Measurements from ENCODE around the gene ZNF490. TPM values are rescaled to one million over a fixed set of nuclear protein-coding genes. Genes with fewer than 3 reads are reported as not detected.
A peak's percentile ranks its signal among the peaks of the same experiment; 100 is the strongest.

Gene ZNF490
- total RNA-seq, 1 donor from 2014 or later: 9.2 TPM

- H3K27ac Mint-ChIP-seq (ENCODE audit: unreplicated experiment): no peak overlapping the region
- H3K27me3 Mint-ChIP-seq (ENCODE audit: unreplicated experiment): no peaks in the 10 kb centered on the region
- H3K4me1 Mint-ChIP-seq (ENCODE audit: unreplicated experiment): peaks cover 12% of the 10 kb centered on the region
- no peaks in the 10 kb centered on the region for H3K9me3 Mint-ChIP-seq (ENCODE audit: unreplicated experiment)
- TF ChIP-seq, protein P1, sequence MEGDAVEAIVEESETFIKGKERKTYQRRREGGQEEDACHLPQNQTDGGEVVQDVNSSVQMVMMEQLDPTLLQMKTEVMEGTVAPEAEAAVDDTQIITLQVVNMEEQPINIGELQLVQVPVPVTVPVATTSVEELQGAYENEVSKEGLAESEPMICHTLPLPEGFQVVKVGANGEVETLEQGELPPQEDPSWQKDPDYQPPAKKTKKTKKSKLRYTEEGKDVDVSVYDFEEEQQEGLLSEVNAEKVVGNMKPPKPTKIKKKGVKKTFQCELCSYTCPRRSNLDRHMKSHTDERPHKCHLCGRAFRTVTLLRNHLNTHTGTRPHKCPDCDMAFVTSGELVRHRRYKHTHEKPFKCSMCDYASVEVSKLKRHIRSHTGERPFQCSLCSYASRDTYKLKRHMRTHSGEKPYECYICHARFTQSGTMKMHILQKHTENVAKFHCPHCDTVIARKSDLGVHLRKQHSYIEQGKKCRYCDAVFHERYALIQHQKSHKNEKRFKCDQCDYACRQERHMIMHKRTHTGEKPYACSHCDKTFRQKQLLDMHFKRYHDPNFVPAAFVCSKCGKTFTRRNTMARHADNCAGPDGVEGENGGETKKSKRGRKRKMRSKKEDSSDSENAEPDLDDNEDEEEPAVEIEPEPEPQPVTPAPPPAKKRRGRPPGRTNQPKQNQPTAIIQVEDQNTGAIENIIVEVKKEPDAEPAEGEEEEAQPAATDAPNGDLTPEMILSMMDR (IDR thresholded peaks at IDR 0.05): no peak
- H3K4me3 Mint-ChIP-seq (ENCODE audit: unreplicated experiment): no peak overlapping the region
- no peak for DNase-seq (ENCODE audit: extremely low spot score, unreplicated experiment)
- no peaks in the 10 kb centered on the region for H3K36me3 Mint-ChIP-seq (ENCODE audit: unreplicated experiment)
Observed at GRCh38 chr19:12555456-12555930, 55.1 kb downstream of the ZNF490 start.

DNA sequence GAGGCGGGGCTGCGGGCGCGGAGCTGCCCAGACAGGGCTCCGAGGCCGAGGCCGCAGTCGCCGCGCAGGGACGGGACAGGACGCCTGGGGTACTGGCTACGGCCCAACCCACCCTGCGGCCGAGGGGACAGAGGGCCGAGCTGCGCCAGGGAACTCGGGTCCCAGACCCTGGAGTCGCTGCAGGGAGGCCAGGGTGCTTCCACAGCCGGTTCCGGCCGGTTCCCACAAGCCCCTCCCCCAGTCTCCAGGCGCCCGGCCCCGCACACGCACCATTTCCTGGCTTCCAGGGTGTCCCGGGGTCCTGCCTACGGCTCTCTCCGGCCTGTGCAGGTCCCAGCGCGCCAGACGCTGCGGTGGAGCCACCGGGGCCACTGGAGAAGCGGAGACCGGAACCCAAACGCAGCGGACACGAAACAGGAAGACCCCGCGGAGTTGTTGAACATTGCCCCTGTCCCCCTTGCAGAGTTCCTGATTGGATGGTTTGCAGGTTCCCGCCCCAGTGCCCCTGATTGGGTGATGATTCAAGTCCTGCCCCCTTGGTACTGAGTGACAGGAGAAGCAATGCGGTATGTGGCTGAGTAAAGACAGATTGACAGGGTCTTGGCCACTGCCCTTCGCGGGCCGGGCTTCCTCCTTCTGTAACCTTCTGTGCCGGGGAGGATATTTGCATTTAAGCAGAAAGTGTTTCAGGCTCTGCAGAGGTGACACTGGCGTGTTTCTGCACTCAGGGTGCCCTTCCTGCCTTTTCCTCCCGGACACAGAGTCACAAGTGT, 59.4 kb downstream of the ZNF490 start, which contains the start of gene ZNF564:
Gene ZNF564 (minus strand): TSS at position 423 of the 773 bp plus-strand sequence. CDS start 150 bp downstream, at position 273.
- H3K4me1 Mint-ChIP-seq (ENCODE audit: unreplicated experiment): peaks cover 24% of the 10 kb centered on the region
- H3K36me3 Mint-ChIP-seq (ENCODE audit: unreplicated experiment): peaks cover 19% of the 10 kb centered on the region
- peaks cover under 1% of the 10 kb centered on the region for H3K9me3 Mint-ChIP-seq (ENCODE audit: unreplicated experiment)
- H3K4me3 Mint-ChIP-seq (ENCODE audit: unreplicated experiment): peak within 1 kb of the TSS; percentile 95
- DNase-seq (ENCODE audit: extremely low spot score, unreplicated experiment): peak; percentile 96
- TF ChIP-seq, protein P1 (IDR thresholded peaks at IDR 0.05): no peak
- H3K27me3 Mint-ChIP-seq (ENCODE audit: unreplicated experiment): no peaks in the 10 kb centered on the region
- H3K27ac Mint-ChIP-seq (ENCODE audit: unreplicated experiment): peak within 1 kb of the TSS; percentile 94

DNA sequence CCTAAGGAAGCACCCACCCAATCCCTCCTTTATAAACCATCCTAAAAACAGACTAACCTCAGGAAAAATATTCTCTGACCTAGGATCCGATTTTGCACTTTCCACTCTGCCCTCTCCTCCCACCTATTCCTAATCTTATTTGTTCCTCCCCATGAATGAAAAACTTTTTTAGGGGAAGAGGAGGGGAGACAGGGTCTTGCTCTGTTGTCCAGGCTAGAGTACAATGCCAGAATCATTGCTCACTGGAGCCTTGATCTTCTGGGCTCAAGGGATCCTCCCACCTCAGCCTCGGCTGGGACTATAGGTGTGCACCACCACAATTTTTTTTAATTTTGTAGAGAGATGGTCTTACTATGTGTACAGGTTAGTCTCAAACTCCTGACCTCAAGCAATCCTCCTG, 63.7 kb downstream of the ZNF490 start:
- no peak for DNase-seq (ENCODE audit: extremely low spot score, unreplicated experiment)
- Mint-ChIP-seq H3K9me3 (ENCODE audit: unreplicated experiment) (peaks cover 21% of the 10 kb centered on the region), H3K27ac (ENCODE audit: unreplicated experiment) (no peak overlapping the region), H3K36me3 (ENCODE audit: unreplicated experiment) (peaks cover 48% of the 10 kb centered on the region), H3K4me3 (ENCODE audit: unreplicated experiment) (no peak overlapping the region), H3K27me3 (ENCODE audit: unreplicated experiment) (no peaks in the 10 kb centered on the region), H3K4me1 (ENCODE audit: unreplicated experiment) (peaks cover 16% of the 10 kb centered on the region)
- TF ChIP-seq, protein P1 (IDR thresholded peaks at IDR 0.05): no peak

GRCh38 chr19:12546068-12546467, 64.5 kb downstream of the ZNF490 start:
- TF ChIP-seq, protein P1 (IDR thresholded peaks at IDR 0.05): no peak
- DNase-seq (ENCODE audit: extremely low spot score, unreplicated experiment): no peak
- peaks cover 21% of the 10 kb centered on the region for H3K9me3 Mint-ChIP-seq (ENCODE audit: unreplicated experiment)
- no peaks in the 10 kb centered on the region for H3K27me3 Mint-ChIP-seq (ENCODE audit: unreplicated experiment)
- peaks cover 51% of the 10 kb centered on the region for H3K36me3 Mint-ChIP-seq (ENCODE audit: unreplicated experiment)
- no peak overlapping the region for H3K4me3 Mint-ChIP-seq (ENCODE audit: unreplicated experiment)
- no peak overlapping the region for H3K27ac Mint-ChIP-seq (ENCODE audit: unreplicated experiment)
- H3K4me1 Mint-ChIP-seq (ENCODE audit: unreplicated experiment): peaks cover 11% of the 10 kb centered on the region

GRCh38 chr19:12545267-12545666, 65.3 kb downstream of the ZNF490 start:
- H3K27me3 Mint-ChIP-seq (ENCODE audit: unreplicated experiment): no peaks in the 10 kb centered on the region
- H3K9me3 Mint-ChIP-seq (ENCODE audit: unreplicated experiment): peaks cover 22% of the 10 kb centered on the region
- peaks cover 53% of the 10 kb centered on the region for H3K36me3 Mint-ChIP-seq (ENCODE audit: unreplicated experiment)
- no peak overlapping the region for H3K27ac Mint-ChIP-seq (ENCODE audit: unreplicated experiment)
- no peak for DNase-seq (ENCODE audit: extremely low spot score, unreplicated experiment)
- peaks cover 11% of the 10 kb centered on the region for H3K4me1 Mint-ChIP-seq (ENCODE audit: unreplicated experiment)
- TF ChIP-seq, protein P1 (IDR thresholded peaks at IDR 0.05): no peak
- no peak overlapping the region for H3K4me3 Mint-ChIP-seq (ENCODE audit: unreplicated experiment)
